ENCODE data around the gene FYB1. TPM values are rescaled to one million over a fixed set of nuclear protein-coding genes. Genes with fewer than 3 reads are reported as not detected.

FYB1 gene
- total RNA-seq, 1 experiment from 2014 or later = 0.46 TPM

DNA sequence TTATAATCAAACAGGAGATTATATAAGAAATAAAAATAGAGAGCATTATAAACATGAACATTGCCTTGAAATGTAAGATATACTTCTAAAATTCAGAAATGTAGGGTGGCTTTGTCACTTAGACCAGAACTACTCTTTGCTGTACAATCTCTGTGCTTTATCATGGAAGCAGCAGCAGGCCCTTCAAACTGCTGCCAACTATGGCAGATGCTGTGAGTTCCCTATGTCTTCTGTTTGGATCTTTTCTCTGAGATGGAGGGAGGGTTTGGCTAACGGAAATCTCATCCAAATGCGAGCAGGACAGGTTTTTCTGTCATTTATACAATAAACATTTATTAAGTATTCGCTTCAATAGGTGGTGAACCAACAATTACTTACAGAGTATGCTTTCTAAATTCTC lies 110.4 kb downstream of the FYB1 start:
- Histone ChIP-seq H3K4me3 (ENCODE audit: low read depth in 2 of 2, low read length in 2 of 2) (no peak overlapping the region), H3K4me1 (ENCODE audit: control insufficient read depth, insufficient read depth, low read length) (no peaks in the 10 kb centered on the region), H3K27ac (ENCODE audit: low read length) (no peak overlapping the region), H3K27me3 (ENCODE audit: control insufficient read depth, insufficient read depth, low read length) (no peaks in the 10 kb centered on the region), H3K36me3 (ENCODE audit: control insufficient read depth, insufficient read depth, low read length) (no peaks in the 10 kb centered on the region), H3K9me3 (ENCODE audit: control insufficient read depth, insufficient read depth, low read depth, low read length) (no peaks in the 10 kb centered on the region)
- intact Hi-C loops (cut with micrococcal nuclease; ENCODE audit: unreplicated experiment) = no loop called here
- no TSS peak for BruUV-seq (replicated peaks)
- ChIA-PET CTCF (no interaction called here), POLR2A (no interaction called here)
- TF ChIP-seq, protein P1, sequence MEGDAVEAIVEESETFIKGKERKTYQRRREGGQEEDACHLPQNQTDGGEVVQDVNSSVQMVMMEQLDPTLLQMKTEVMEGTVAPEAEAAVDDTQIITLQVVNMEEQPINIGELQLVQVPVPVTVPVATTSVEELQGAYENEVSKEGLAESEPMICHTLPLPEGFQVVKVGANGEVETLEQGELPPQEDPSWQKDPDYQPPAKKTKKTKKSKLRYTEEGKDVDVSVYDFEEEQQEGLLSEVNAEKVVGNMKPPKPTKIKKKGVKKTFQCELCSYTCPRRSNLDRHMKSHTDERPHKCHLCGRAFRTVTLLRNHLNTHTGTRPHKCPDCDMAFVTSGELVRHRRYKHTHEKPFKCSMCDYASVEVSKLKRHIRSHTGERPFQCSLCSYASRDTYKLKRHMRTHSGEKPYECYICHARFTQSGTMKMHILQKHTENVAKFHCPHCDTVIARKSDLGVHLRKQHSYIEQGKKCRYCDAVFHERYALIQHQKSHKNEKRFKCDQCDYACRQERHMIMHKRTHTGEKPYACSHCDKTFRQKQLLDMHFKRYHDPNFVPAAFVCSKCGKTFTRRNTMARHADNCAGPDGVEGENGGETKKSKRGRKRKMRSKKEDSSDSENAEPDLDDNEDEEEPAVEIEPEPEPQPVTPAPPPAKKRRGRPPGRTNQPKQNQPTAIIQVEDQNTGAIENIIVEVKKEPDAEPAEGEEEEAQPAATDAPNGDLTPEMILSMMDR (IDR thresholded peaks at IDR 0.05) = no peak
- TF ChIP-seq POLR2AphosphoS5 (IDR thresholded peaks at IDR 0.05; ENCODE audit: low read depth, low read length) (no peak), SIN3A (IDR thresholded peaks at IDR 0.05; ENCODE audit: borderline replicate concordance, insufficient read depth, low read depth, low read length) (no peak)
- DNase-seq (ENCODE audit: low read depth, low spot score) = no peak
- no peak for ATAC-seq
- in situ Hi-C loops (cut with HindIII; ENCODE audit: low pct_unique_long_range_greater_than_20kb, low sequenced_read_pairs) = no loop called here

DNA sequence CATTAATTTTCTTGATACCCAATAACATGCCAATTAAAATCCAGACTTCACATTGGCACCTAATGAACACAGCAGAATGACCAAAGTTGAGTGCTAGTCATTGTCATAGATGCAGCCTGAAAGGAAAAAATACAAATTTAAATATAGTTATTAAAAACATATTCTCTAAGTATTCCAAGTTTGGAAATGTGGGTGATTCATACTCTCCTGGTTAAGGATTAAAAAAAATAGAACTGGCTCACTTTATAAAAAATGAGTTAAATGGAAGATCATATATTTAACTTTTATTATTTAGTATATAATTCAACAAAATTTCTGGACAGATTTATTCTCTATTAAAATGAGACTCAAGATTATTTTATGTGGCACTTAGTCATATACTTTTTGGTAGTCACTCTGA lies 112.0 kb downstream of the FYB1 start:
- no peaks in the 10 kb centered on the region for H3K9me3 ChIP-seq (ENCODE audit: control insufficient read depth, insufficient read depth, low read depth, low read length)
- H3K4me1 ChIP-seq (ENCODE audit: control insufficient read depth, insufficient read depth, low read length) = no peaks in the 10 kb centered on the region
- no peak overlapping the region for H3K27ac ChIP-seq (ENCODE audit: low read length)
- CTCF ChIA-PET = no interaction called here
- H3K27me3 ChIP-seq (ENCODE audit: control insufficient read depth, insufficient read depth, low read length) = no peaks in the 10 kb centered on the region
- no peaks in the 10 kb centered on the region for H3K36me3 ChIP-seq (ENCODE audit: control insufficient read depth, insufficient read depth, low read length)
- TF ChIP-seq POLR2AphosphoS5 (IDR thresholded peaks at IDR 0.05; ENCODE audit: low read depth, low read length) (no peak), REST (IDR thresholded peaks at IDR 0.05; ENCODE audit: insufficient read depth in 1 of 2, low read depth in 2 of 2, low read length in 1 of 2) (no peak), SIN3A (IDR thresholded peaks at IDR 0.05; ENCODE audit: borderline replicate concordance, insufficient read depth, low read depth, low read length) (no peak), TCF7L2 (IDR thresholded peaks at IDR 0.05; ENCODE audit: low read depth, low read length) (no peak)
- TF ChIP-seq, protein P1 (IDR thresholded peaks at IDR 0.05) = no peak
- no TSS peak for BruUV-seq (replicated peaks)
- POLR2A ChIA-PET = no interaction called here
- in situ Hi-C loops (cut with HindIII; ENCODE audit: low pct_unique_long_range_greater_than_20kb, low sequenced_read_pairs) = no loop called here
- ATAC-seq (no peak), DNase-seq (ENCODE audit: low read depth, low spot score) (no peak)
- no peak overlapping the region for H3K4me3 ChIP-seq (ENCODE audit: low read depth in 2 of 2, low read length in 2 of 2)
- intact Hi-C loops (cut with micrococcal nuclease; ENCODE audit: unreplicated experiment) = no loop called here

Data from Panc1 (cell line).